ENCODE results near the gene DRGX.

DNA sequence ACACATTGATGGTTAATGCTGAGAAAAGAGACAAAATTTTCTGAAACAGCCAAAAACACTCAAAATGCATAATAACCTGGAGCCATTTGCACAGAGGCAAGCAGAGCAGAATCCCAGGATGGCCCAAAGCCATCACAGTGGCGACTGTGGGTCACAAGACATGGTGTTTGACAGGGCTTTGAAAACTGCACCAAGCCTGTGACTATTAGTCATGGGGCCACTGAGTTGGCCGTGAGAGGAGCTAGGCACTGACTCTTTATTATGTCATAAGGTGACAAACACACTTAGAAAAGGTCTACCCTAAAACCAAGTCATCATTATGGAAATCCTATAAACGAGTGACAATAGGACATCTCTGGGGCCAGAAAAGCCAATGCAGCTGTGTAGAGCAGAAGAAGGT, 23.9 kb downstream of the DRGX start:
- TF ChIP-seq POLR2A (IDR thresholded peaks at IDR 0.05; ENCODE audit: low read depth) (no peak), POLR2AphosphoS5 (IDR thresholded peaks at IDR 0.05) (no peak), CTCF (IDR thresholded peaks at IDR 0.05) (no peak)

Measured in esophagus muscularis mucosa (tissue), 3 donors.